T-helper 17 cell (primary cell): ENCODE results near the gene KCND3. TPM values are rescaled to one million over a fixed set of nuclear protein-coding genes. Genes with fewer than 3 reads are reported as not detected.

ENCODE experiments used
- ATAC-seq: fragments of 150-1000 bp; cut with Tn5 transposase; 2 replicates; pipeline ENCODE4 v1.10.0; 2021; ENCODE audit warnings: mild to moderate bottlenecking, moderate library complexity
- DNase-seq, 3 donors: peaks; one replicate each; pipeline versions ENCODE4 v3.0.0 to v3.0.0-alpha.2; 2020 to 2021
- H3K9me3 ChIP-seq: one replicate; pipeline ENCODE4 v1.7.0; 2013; ENCODE audit warnings: low read length, mild to moderate bottlenecking; ENCODE audit not compliant: control insufficient read depth, poor library complexity, severe bottlenecking
- H3K27ac Mint-ChIP-seq: one replicate; pipeline ENCODE4 v1.8.0; 2022; ENCODE audit warnings: mild to moderate bottlenecking, moderate library complexity, mixed read lengths
- H3K27me3 Mint-ChIP-seq: one replicate; pipeline ENCODE4 v1.8.0; 2022; ENCODE audit warnings: mixed read lengths
- H3K36me3 Mint-ChIP-seq: one replicate; pipeline ENCODE4 v1.8.0; 2022; ENCODE audit warnings: low read depth, mixed read lengths
- H3K4me1 Mint-ChIP-seq: one replicate; pipeline ENCODE4 v1.8.0; 2022; ENCODE audit warnings: mild to moderate bottlenecking, mixed read lengths
- H3K4me3 Mint-ChIP-seq: one replicate; pipeline ENCODE4 v1.8.0; 2022; ENCODE audit warnings: mild to moderate bottlenecking, moderate library complexity, mixed read lengths
- total RNA-seq, 4 donors: library from RNA in 2 of 4; stranded (reverse) in 2 of 4; gene quantifications; one replicate each; pipeline ENCODE4 v1.2.3 and lab custom pipeline; 2022 to 2026

The KCND3 gene
- total RNA-seq, 2 donors from 2014 or later = 0.12 to 2.2 TPM

DNA sequence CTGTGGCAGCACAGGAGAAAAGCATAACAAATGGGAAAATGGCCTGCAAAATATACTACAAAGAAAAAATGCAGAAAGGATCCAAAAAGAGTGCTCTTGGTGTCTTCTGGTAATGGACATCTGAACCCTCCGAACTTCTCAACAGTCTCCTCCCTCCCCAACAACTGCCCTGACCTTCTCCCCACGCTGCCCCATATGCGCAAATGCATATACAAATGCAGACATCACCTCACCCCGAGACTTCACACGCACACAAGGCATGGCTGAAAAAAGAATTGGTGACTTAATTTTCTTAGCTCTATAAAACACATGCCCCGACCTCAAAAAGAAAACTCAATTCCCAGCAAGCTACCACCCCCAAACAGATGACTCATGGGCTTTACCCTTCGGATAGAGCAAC lies 8.4 kb downstream of the KCND3 start:
- Mint-ChIP-seq H3K27me3 (peaks cover 84% of the 10 kb centered on the region), H3K27ac (no peak overlapping the region), H3K4me1 (no peaks in the 10 kb centered on the region), H3K4me3 (no peak overlapping the region), H3K36me3 (peaks cover 2% of the 10 kb centered on the region)
- no peaks in the 10 kb centered on the region for H3K9me3 ChIP-seq
- DNase-seq (no peak), ATAC-seq (no peak)

DNA sequence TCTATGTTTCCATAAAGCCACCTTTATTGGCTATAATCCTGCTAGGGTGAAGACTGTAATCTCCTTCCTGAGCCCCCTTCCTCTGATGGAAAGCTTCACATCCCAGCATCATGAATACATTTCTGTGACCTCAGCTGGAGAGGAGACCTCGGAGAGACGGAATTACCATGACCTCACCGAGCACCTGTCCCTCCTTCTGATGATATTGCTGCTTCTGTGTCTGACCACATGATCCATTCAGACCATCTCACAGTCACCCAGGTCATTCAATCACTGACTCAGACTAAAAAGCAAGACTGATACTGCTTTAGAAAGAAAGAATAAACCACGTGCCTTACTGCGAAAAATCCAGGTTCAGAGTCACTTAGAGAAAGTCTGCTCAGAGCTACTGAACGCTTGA lies 8.8 kb downstream of the KCND3 start:
- Mint-ChIP-seq H3K27ac (no peak overlapping the region), H3K4me1 (no peaks in the 10 kb centered on the region), H3K36me3 (peaks cover 2% of the 10 kb centered on the region), H3K27me3 (peaks cover 84% of the 10 kb centered on the region), H3K4me3 (no peak overlapping the region)
- ATAC-seq (no peak), DNase-seq (no peak)
- H3K9me3 ChIP-seq = no peaks in the 10 kb centered on the region

DNA sequence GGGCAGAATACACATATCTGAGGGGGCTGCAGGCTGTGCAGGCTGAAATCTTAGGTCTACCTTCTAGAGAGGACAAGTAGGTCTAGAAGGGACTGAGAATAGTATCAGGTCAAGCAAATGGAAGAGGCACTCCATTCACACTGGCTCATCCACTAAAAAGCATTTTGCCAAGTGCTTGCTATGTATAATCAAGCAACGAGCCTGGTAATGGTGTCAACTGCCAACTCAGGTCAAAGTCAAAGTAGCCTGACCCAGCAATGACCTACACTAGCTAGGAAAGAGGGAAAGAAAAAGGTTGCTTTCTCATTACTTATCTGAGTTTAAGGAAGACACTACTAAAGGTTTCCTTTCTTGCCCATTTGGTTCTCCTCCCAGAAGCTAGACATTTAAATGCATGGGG lies 10.8 kb downstream of the KCND3 start:
- DNase-seq = no peak
- no peak for ATAC-seq
- Mint-ChIP-seq H3K36me3 (no peaks in the 10 kb centered on the region), H3K4me3 (no peak overlapping the region), H3K27me3 (peaks cover 81% of the 10 kb centered on the region), H3K4me1 (no peaks in the 10 kb centered on the region), H3K27ac (no peak overlapping the region)
- H3K9me3 ChIP-seq = no peaks in the 10 kb centered on the region

GRCh38 chr1:111977378-111977777 lies 12.1 kb downstream of the KCND3 start:
- peaks cover 87% of the 10 kb centered on the region for H3K27me3 Mint-ChIP-seq
- no peaks in the 10 kb centered on the region for H3K36me3 Mint-ChIP-seq
- no peak for ATAC-seq
- no peak for DNase-seq
- no peaks in the 10 kb centered on the region for H3K4me1 Mint-ChIP-seq
- H3K27ac Mint-ChIP-seq = no peak overlapping the region
- H3K4me3 Mint-ChIP-seq = no peak overlapping the region
- no peaks in the 10 kb centered on the region for H3K9me3 ChIP-seq

- peaks cover under 1% of the 10 kb centered on the region for H3K36me3 Mint-ChIP-seq
- no peak overlapping the region for H3K4me3 Mint-ChIP-seq
- no peak overlapping the region for H3K27ac Mint-ChIP-seq
- H3K27me3 Mint-ChIP-seq = peaks cover 89% of the 10 kb centered on the region
- no peaks in the 10 kb centered on the region for H3K9me3 ChIP-seq
- no peaks in the 10 kb centered on the region for H3K4me1 Mint-ChIP-seq
- no peak for DNase-seq
- no peak for ATAC-seq
Observed at GRCh38 chr1:111976842-111977241, 12.6 kb downstream of the KCND3 start.

- Mint-ChIP-seq H3K27me3 (peaks cover 89% of the 10 kb centered on the region), H3K27ac (no peak overlapping the region), H3K4me1 (no peaks in the 10 kb centered on the region), H3K4me3 (no peak overlapping the region), H3K36me3 (peaks cover 4% of the 10 kb centered on the region)
- no peak for ATAC-seq
- H3K9me3 ChIP-seq = no peaks in the 10 kb centered on the region
- no peak for DNase-seq
Observed at GRCh38 chr1:111976332-111976731, 13.1 kb downstream of the KCND3 start.

- Mint-ChIP-seq H3K4me1 (no peaks in the 10 kb centered on the region), H3K4me3 (no peak overlapping the region), H3K27me3 (peaks cover 86% of the 10 kb centered on the region), H3K36me3 (peaks cover 4% of the 10 kb centered on the region), H3K27ac (no peak overlapping the region)
- DNase-seq (no peak), ATAC-seq (no peak)
- H3K9me3 ChIP-seq = no peaks in the 10 kb centered on the region
Observed at GRCh38 chr1:111973150-111973790, 16.2 kb downstream of the KCND3 start.

GRCh38 chr1:111971396-111971795 lies 18.1 kb downstream of the KCND3 start:
- Mint-ChIP-seq H3K27me3 (peaks cover 83% of the 10 kb centered on the region), H3K27ac (no peak overlapping the region), H3K4me1 (no peaks in the 10 kb centered on the region), H3K36me3 (peaks cover 4% of the 10 kb centered on the region), H3K4me3 (no peak overlapping the region)
- no peaks in the 10 kb centered on the region for H3K9me3 ChIP-seq
- ATAC-seq = no peak
- no peak for DNase-seq

DNA sequence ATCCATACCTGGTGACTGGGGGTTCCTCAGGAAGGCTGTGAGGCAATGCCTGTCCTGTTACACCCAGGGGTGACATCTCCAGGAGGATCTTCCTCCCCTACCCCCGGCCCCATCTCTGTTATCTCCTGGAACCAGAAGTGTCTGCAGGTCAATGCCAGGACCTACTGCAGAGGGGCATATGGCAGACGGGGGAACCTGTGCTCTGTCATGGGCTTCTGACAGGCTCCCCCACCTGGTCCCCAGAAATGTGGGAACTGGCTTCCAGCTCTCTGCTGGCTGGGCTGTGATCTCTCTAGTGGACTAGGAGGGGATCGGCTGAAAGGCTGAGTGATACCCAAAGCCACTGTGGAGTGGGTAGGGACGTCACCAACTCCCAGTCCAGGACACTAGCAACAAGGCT lies 21.0 kb downstream of the KCND3 start:
- H3K27ac Mint-ChIP-seq = no peak overlapping the region
- no peak for ATAC-seq
- peaks cover 88% of the 10 kb centered on the region for H3K27me3 Mint-ChIP-seq
- H3K4me1 Mint-ChIP-seq = peaks cover 2% of the 10 kb centered on the region
- H3K4me3 Mint-ChIP-seq = no peak overlapping the region
- no peaks in the 10 kb centered on the region for H3K9me3 ChIP-seq
- H3K36me3 Mint-ChIP-seq = peaks cover 4% of the 10 kb centered on the region
- no peak for DNase-seq

DNA sequence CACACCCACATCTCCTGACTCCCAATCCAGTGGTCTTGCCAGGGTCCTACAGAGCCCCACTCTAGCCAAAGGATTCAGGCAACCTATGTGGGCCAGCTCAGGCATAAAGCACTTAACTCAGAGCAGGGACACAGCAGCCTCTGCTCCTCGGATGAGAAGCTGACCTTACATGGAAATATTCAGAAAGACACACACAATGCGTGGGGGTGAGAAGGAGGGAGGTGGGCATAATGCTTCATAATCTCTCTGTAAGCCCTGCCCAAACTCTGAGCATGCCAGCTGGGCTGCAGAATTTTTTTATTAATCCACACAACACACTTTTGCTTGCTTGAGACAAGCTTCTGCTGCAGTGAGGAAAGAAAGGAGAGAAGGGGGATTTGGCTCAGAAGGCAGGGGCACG lies 21.6 kb downstream of the KCND3 start:
- no peak overlapping the region for H3K4me3 Mint-ChIP-seq
- peaks cover 2% of the 10 kb centered on the region for H3K4me1 Mint-ChIP-seq
- no peaks in the 10 kb centered on the region for H3K9me3 ChIP-seq
- ATAC-seq (no peak), DNase-seq (no peak)
- no peak overlapping the region for H3K27ac Mint-ChIP-seq
- H3K27me3 Mint-ChIP-seq = peaks cover 89% of the 10 kb centered on the region
- peaks cover 4% of the 10 kb centered on the region for H3K36me3 Mint-ChIP-seq

DNA sequence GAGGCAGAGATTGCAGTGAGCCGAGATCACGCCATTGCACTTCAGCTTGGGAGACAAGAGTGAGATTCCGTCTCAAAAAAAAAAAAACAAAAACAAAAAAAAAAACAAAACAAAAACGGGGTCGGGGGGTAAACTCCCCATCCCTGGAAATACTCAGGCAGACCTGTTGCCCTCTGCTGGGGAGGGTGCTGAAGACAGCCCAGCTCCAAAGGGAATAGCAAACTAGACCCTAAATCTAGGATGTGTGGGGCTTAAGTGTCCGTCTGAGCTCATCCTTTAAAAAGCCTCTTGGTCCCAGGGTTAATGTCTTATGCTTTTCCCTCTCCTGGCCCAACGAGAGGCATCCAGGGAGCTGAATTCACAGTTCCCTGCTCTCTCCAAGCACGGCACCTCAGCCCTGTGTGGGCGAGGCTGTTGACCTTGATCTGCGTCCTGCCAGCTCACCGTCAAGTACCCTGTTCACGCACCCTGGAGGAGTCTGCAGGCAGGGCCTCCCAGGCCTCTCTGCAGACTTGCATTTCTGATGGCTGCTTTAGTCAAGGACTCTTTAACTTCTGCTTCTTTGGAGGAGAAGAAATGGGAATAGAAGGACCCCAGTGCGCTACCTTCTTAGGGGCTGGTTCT lies 22.3 kb downstream of the KCND3 start:
- H3K36me3 Mint-ChIP-seq = peaks cover 4% of the 10 kb centered on the region

DNA sequence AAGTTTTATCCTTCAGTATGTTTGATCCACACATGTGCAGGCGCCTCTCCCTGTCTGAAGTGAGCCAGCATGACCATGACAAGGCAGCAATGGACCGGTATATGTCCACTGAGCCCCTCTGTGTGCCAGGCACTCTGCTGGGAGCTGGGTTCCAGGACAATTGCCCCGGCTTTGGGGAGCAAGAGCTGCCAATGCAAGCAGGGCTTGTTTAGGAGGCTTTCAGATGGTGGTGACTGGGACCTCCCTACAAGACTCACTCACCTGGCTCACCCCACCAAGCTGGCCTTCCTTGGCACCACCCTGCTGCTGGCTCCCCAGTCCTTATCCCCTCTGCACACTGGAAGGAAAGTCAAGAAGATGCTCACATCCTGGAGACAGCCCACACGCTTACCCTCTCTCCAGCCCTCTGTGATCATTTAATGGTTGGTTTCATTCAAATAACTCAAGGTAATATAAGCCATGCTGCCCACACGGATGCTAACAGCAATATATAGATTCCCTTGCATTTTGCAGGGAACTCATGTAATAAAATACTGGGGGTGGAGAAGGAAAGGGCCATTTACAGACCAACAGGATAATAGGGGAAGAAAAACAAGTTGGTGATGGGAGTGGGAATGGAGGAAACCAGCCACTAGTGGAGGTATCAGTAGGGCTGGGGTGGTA lies 23.6 kb downstream of the KCND3 start:
- Mint-ChIP-seq H3K36me3 (no peaks in the 10 kb centered on the region), H3K4me3 (no peak overlapping the region), H3K4me1 (peaks cover 4% of the 10 kb centered on the region), H3K27me3 (peaks cover 90% of the 10 kb centered on the region), H3K27ac (no peak overlapping the region)
- DNase-seq = no peak
- H3K9me3 ChIP-seq = no peaks in the 10 kb centered on the region
- ATAC-seq = no peak

More for the DNA sequence above, 22.3 kb downstream of the KCND3 start:
- H3K9me3 ChIP-seq = no peaks in the 10 kb centered on the region
- Mint-ChIP-seq H3K4me1 (peaks cover 4% of the 10 kb centered on the region), H3K4me3 (no peak overlapping the region), H3K27ac (no peak overlapping the region), H3K27me3 (peaks cover 89% of the 10 kb centered on the region)
- ATAC-seq = no peak
- DNase-seq = no peak

GRCh38 chr1:111963985-111964738 lies 25.3 kb downstream of the KCND3 start:
- Mint-ChIP-seq H3K27me3 (peaks cover 90% of the 10 kb centered on the region), H3K36me3 (no peaks in the 10 kb centered on the region), H3K4me1 (peaks cover 4% of the 10 kb centered on the region), H3K4me3 (no peak overlapping the region), H3K27ac (no peak overlapping the region)
- no peak for DNase-seq
- no peak for ATAC-seq
- H3K9me3 ChIP-seq = no peaks in the 10 kb centered on the region
